HepG2 (cell line): ENCODE results near the gene TNFSF12. TPM values are rescaled to one million over a fixed set of nuclear protein-coding genes. Genes with fewer than 3 reads are reported as not detected.

Experiments
- CBX1 ChIP-seq: IDR thresholded peaks from one replicate; pipeline ENCODE4 v1.6.1; 2016; ENCODE audit warnings: antibody characterized with exemption, low read depth
- DZIP1 ChIP-seq: sonication (generic); formaldehyde crosslinking; IDR thresholded peaks from 2 replicates; pipeline ENCODE4 v1.5.0; 2020; ENCODE audit warnings: mild to moderate bottlenecking, missing genetic modification reagents
- ETV5 ChIP-seq: IDR thresholded peaks from 2 replicates; pipeline ENCODE4 v1.6.1; 2018; ENCODE audit warnings: missing biosample characterization, missing genetic modification reagents, inconsistent platforms, borderline replicate concordance
- KIAA2018 ChIP-seq: sonication (generic); formaldehyde crosslinking; IDR thresholded peaks from 2 replicates; pipeline ENCODE4 v1.5.0; 2020; ENCODE audit warnings: mild to moderate bottlenecking, missing genetic modification reagents, borderline replicate concordance
- MED13 ChIP-seq: sonication (generic); formaldehyde crosslinking; IDR thresholded peaks from 2 replicates; pipeline ENCODE4 v1.5.0; 2020; ENCODE audit warnings: missing genetic modification reagents
- MLXIP ChIP-seq: sonication (generic); formaldehyde crosslinking; IDR thresholded peaks from 2 replicates; pipeline ENCODE4 v1.9.0; 2021; ENCODE audit warnings: missing genetic modification reagents, borderline replicate concordance
- ZBTB10 ChIP-seq: sonication (generic); formaldehyde crosslinking; IDR thresholded peaks from 2 replicates; pipeline ENCODE4 v1.4.0; 2020; ENCODE audit warnings: missing genetic modification reagents, borderline replicate concordance
- ZNF180 ChIP-seq: sonication (generic); formaldehyde crosslinking; IDR thresholded peaks from 2 replicates; pipeline ENCODE4 v1.4.0; 2020; ENCODE audit warnings: low read depth, missing genetic modification reagents, borderline replicate concordance
- ZNF317 ChIP-seq: sonication (generic); formaldehyde crosslinking; IDR thresholded peaks from 2 replicates; pipeline ENCODE4 v1.5.0; 2020; ENCODE audit warnings: mild to moderate bottlenecking, missing genetic modification reagents
- ZNF562 ChIP-seq: sonication (generic); formaldehyde crosslinking; IDR thresholded peaks from 2 replicates; pipeline ENCODE4 v1.8.0; 2022; ENCODE audit warnings: missing genetic modification reagents, borderline replicate concordance
- ZNF678 ChIP-seq: sonication (generic); formaldehyde crosslinking; IDR thresholded peaks from 2 replicates; pipeline ENCODE4 v1.4.0; 2020; ENCODE audit warnings: mild to moderate bottlenecking, missing genetic modification reagents
- polyA plus RNA-seq, 8 experiments: library from polyadenylated mRNA; depleted of rRNA in 3 of 8; stranded (reverse) in 7 of 8; unstranded in 1 of 8; fragments of >200 nt; fragmentation: Illumina TruSeq in 4 of 8; extraction: Trizol in 4 of 8; gene quantifications; 2 replicates each; pipeline versions ENCODE4 v1.2.1 to v1.2.3, GENCODE V29; 2011 to 2016; ENCODE audit warnings: low read depth in 4 of 8, missing spikeins in 1 of 8, mixed read lengths in 1 of 8; ENCODE audit not compliant: insufficient read depth in 1 of 8
- total RNA-seq, 5 experiments: library from RNA; depleted of rRNA; stranded (reverse); fragments of >200 nt; fragmentation: Illumina TruSeq; extraction: Trizol; gene quantifications; 2 replicates each; pipeline ENCODE4 v1.2.3, GENCODE V29; 2016; ENCODE audit warnings: low read depth in 1 of 5

The TNFSF12 gene
- total and polyA plus RNA-seq, 2 of the 13 experiments (the other 11 are each of a cell fraction or from before 2014, with no cell fraction given): 0.93 to 7.2 TPM

- TF ChIP-seq CBX1: no peak
- no peak for TF ChIP-seq ZNF562 (CRISPR knock-in tag)
- TF ChIP-seq KIAA2018 (CRISPR knock-in tag): no peak
- TF ChIP-seq ZBTB10 (CRISPR knock-in tag): no peak
- TF ChIP-seq DZIP1 (CRISPR knock-in tag): no peak; the same call in 1 of the 2 replicates
- TF ChIP-seq MLXIP (CRISPR knock-in tag): no peak
- TF ChIP-seq ZNF317: peak; percentile 79; the same call in 1 of the 2 replicates
- TF ChIP-seq MED13: peak; percentile 60; the same call in 1 of the 2 replicates
- TF ChIP-seq ETV5 (CRISPR knock-in tag): no peak
- no peak for TF ChIP-seq ZNF180 (CRISPR knock-in tag)
- peak; percentile 85 for TF ChIP-seq ZNF678 (CRISPR knock-in tag)
These were observed 23.9 kb downstream of the TNFSF12 start (continued) for GRCh38 chr17:7572588-7573323.
